GM23338 (cell line): Measurements from ENCODE around the gene THSD4.

Experiments
- CREB1 ChIP-seq: fragments of 250-450 bp; sonication (Bioruptor Pico); IDR thresholded peaks from 2 replicates; pipeline ENCODE4 v1.5.0; 2020; ENCODE audit warnings: low read depth, mild to moderate bottlenecking, moderate library complexity
- EZH2 ChIP-seq: fragments of 200-600 bp; sonication (generic); IDR thresholded peaks from one replicate; pipeline ENCODE4 v1.8.0; 2017; ENCODE audit warnings: antibody characterized with exemption, mild to moderate bottlenecking, low read depth; ENCODE audit not compliant: unreplicated experiment
- EZH2phosphoT487 ChIP-seq: fragments of 200-600 bp; sonication (generic); IDR thresholded peaks from one replicate; pipeline ENCODE4 v1.8.1; 2018; ENCODE audit warnings: antibody characterized with exemption; ENCODE audit not compliant: unreplicated experiment
- JUNB ChIP-seq: IDR thresholded peaks from one replicate; pipeline ENCODE4 v1.6.1; 2016; ENCODE audit warnings: antibody characterized with exemption; ENCODE audit not compliant: unreplicated experiment
- NANOG ChIP-seq: IDR thresholded peaks from 2 replicates; pipeline ENCODE4 v1.6.1; 2016; ENCODE audit warnings: antibody characterized with exemption, borderline replicate concordance
- POLR2AphosphoS5 ChIP-seq: IDR thresholded peaks from 2 replicates; pipeline ENCODE4 v1.6.1; 2016; ENCODE audit warnings: antibody characterized with exemption, low read depth
- STAT1 ChIP-seq: IDR thresholded peaks from one replicate; pipeline ENCODE4 v1.6.1; 2016; ENCODE audit warnings: antibody characterized with exemption; ENCODE audit not compliant: unreplicated experiment
- ZNF114 ChIP-seq: fragments of 250-450 bp; sonication (Bioruptor Pico); IDR thresholded peaks from 2 replicates; pipeline ENCODE4 v1.5.0; 2020; ENCODE audit warnings: mild to moderate bottlenecking, moderate library complexity
- ZNF331 ChIP-seq: fragments of 250-450 bp; sonication (Bioruptor Pico); IDR thresholded peaks from 2 replicates; pipeline ENCODE4 v1.5.0; 2020; ENCODE audit warnings: low read depth, mild to moderate bottlenecking, moderate library complexity
- TF ChIP-seq, protein P1 (sequence below), 2 experiments: fragments of 200-600 bp in 1 of 2; sonication (generic) in 1 of 2; conservative IDR thresholded peaks; 2 replicates each; pipeline versions ENCODE4 v1.5.1 to v1.6.1; 2016 to 2017; ENCODE audit warnings: antibody characterized with exemption in 2 of 2, low read depth in 2 of 2, mild to moderate bottlenecking in 2 of 2, moderate library complexity in 1 of 2
- TF ChIP-seq, protein P2 (sequence below): IDR thresholded peaks from one replicate; pipeline ENCODE4 v1.6.1; 2018; ENCODE audit warnings: antibody characterized with exemption; ENCODE audit not compliant: unreplicated experiment
- TF ChIP-seq, protein P3 (sequence below): IDR thresholded peaks from 2 replicates; pipeline ENCODE4 v1.6.1; 2016; ENCODE audit warnings: antibody characterized with exemption

DNA sequence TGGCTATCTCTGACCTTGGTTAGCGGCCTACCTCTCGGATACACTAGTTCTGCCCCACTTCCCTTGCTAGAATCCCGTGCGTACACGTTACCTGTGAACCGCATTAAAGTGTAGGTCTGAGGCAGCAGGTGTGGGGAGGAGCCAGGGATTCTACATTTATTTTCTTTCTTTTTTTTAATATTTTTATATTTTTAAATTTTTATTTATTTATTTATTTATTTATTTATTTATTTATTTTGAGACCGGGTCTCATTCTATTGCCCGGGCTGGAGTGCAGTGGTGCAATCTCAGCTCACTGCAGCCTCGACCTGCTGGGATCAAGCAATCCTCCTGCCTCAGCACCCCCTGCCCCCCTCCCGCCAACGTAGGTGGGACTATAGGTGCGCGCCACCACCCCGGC is 634.2 kb downstream of the THSD4 start:
- TF ChIP-seq, protein P1, sequence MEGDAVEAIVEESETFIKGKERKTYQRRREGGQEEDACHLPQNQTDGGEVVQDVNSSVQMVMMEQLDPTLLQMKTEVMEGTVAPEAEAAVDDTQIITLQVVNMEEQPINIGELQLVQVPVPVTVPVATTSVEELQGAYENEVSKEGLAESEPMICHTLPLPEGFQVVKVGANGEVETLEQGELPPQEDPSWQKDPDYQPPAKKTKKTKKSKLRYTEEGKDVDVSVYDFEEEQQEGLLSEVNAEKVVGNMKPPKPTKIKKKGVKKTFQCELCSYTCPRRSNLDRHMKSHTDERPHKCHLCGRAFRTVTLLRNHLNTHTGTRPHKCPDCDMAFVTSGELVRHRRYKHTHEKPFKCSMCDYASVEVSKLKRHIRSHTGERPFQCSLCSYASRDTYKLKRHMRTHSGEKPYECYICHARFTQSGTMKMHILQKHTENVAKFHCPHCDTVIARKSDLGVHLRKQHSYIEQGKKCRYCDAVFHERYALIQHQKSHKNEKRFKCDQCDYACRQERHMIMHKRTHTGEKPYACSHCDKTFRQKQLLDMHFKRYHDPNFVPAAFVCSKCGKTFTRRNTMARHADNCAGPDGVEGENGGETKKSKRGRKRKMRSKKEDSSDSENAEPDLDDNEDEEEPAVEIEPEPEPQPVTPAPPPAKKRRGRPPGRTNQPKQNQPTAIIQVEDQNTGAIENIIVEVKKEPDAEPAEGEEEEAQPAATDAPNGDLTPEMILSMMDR (conservative IDR thresholded peaks at IDR 0.05; ENCODE audit: low read depth in 2 of 2), result no peak
- TF ChIP-seq, protein P2, sequence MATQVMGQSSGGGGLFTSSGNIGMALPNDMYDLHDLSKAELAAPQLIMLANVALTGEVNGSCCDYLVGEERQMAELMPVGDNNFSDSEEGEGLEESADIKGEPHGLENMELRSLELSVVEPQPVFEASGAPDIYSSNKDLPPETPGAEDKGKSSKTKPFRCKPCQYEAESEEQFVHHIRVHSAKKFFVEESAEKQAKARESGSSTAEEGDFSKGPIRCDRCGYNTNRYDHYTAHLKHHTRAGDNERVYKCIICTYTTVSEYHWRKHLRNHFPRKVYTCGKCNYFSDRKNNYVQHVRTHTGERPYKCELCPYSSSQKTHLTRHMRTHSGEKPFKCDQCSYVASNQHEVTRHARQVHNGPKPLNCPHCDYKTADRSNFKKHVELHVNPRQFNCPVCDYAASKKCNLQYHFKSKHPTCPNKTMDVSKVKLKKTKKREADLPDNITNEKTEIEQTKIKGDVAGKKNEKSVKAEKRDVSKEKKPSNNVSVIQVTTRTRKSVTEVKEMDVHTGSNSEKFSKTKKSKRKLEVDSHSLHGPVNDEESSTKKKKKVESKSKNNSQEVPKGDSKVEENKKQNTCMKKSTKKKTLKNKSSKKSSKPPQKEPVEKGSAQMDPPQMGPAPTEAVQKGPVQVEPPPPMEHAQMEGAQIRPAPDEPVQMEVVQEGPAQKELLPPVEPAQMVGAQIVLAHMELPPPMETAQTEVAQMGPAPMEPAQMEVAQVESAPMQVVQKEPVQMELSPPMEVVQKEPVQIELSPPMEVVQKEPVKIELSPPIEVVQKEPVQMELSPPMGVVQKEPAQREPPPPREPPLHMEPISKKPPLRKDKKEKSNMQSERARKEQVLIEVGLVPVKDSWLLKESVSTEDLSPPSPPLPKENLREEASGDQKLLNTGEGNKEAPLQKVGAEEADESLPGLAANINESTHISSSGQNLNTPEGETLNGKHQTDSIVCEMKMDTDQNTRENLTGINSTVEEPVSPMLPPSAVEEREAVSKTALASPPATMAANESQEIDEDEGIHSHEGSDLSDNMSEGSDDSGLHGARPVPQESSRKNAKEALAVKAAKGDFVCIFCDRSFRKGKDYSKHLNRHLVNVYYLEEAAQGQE, result no peak
- TF ChIP-seq, protein P3, sequence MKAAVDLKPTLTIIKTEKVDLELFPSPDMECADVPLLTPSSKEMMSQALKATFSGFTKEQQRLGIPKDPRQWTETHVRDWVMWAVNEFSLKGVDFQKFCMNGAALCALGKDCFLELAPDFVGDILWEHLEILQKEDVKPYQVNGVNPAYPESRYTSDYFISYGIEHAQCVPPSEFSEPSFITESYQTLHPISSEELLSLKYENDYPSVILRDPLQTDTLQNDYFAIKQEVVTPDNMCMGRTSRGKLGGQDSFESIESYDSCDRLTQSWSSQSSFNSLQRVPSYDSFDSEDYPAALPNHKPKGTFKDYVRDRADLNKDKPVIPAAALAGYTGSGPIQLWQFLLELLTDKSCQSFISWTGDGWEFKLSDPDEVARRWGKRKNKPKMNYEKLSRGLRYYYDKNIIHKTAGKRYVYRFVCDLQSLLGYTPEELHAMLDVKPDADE, result no peak
- no peak for TF ChIP-seq STAT1
- TF ChIP-seq EZH2, result no peak
- no peak for TF ChIP-seq POLR2AphosphoS5
- TF ChIP-seq ZNF331, result no peak
- TF ChIP-seq EZH2phosphoT487, result no peak
- no peak for TF ChIP-seq CREB1 (CRISPR knock-in tag)
- no peak for TF ChIP-seq JUNB
- no peak for TF ChIP-seq NANOG
- no peak for TF ChIP-seq ZNF114
